Lower leg skin (tissue), 4 donors: ENCODE results near the gene STARD10. TPM values are rescaled to one million over a fixed set of nuclear protein-coding genes. Genes with fewer than 3 reads are reported as not detected.

ENCODE experiments used
- DNase-seq, 2 donors: peaks; one replicate each; pipeline ENCODE4 v3.0.0-alpha.2; 2019; ENCODE audit warnings: low spot score in 2 of 2
- H3K4me3 ChIP-seq: fragments of 200-600 bp; sonication (generic); 2 replicates; pipeline ENCODE4 v1.5.1; 2017; ENCODE audit warnings: mild to moderate bottlenecking, low read depth; ENCODE audit not compliant: poor library complexity, severe bottlenecking
- POLR2A ChIP-seq, 2 donors: fragments of 450-650 bp; IDR thresholded peaks; one replicate each; pipeline ENCODE4 v1.6.1; 2016 to 2017; ENCODE audit warnings: antibody characterized with exemption in 2 of 2, mild to moderate bottlenecking in 1 of 2, moderate library complexity in 1 of 2
- WGBS, 2 donors: methylation state at CpG; one replicate each; pipeline ENCODE4 v1.1.5; 2018; 5-methylcytosine and 5-hydroxymethylcytosine counted together
- intact Hi-C: fragments of 100-400 bp; cut with DNase I; formaldehyde crosslinking; loops from one replicate; pipeline ENCODE4 v1.15.0; 2023; ENCODE audit warnings: low total_unique reads
- total RNA-seq, 4 donors: library from RNA; depleted of rRNA; stranded (reverse); fragments of >200 nt; gene quantifications; one replicate each; pipeline ENCODE4 v1.1.0, GENCODE V29; 2016
- TF ChIP-seq, protein P1 (sequence below), 3 donors: fragments of 450-650 bp; IDR thresholded peaks; one replicate each; pipeline ENCODE4 v1.5.1; 2016; ENCODE audit warnings: antibody characterized with exemption in 3 of 3, mild to moderate bottlenecking in 3 of 3, moderate library complexity in 2 of 3

The STARD10 gene
- total RNA-seq, 4 donors from 2014 or later: 90.3 to 119 (median 110) TPM

DNA sequence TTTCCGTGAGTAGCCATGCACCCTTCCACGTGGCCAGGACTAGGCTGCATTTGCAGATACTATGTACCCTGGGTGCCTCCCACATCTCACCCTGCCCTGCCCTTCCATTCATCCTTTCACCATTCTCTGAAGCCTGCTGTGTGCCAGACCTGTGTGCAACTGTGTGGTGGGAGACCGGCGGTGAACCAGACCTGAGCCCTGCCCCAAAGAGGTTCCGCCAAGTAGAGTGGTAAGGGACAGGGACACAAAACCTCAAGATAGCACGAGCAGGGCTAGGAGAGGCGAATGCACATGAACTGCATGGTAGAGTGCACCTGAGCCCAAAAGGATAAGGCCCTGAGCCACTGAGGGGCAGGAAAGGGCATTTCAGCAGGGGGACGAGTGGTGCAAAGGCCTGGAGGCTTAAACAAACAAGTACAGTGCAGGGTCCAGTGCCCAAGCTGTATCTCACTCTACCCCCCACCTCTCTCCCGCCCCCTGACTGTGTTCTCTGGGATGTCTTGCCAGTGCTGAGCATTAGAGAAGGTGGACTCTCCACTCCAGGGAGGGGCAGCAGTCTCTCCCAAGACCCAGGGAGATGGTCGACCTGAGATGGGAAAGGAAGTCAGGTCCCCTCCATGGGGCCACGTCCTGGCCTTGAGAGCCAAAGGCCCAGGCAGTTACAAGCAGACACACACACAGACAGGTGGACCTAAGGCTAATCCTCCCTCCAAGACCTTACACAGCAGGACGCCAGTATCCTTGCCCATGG lies 27.5 kb downstream of the STARD10 start:
- no peak for DNase-seq
- TF ChIP-seq, protein P1, sequence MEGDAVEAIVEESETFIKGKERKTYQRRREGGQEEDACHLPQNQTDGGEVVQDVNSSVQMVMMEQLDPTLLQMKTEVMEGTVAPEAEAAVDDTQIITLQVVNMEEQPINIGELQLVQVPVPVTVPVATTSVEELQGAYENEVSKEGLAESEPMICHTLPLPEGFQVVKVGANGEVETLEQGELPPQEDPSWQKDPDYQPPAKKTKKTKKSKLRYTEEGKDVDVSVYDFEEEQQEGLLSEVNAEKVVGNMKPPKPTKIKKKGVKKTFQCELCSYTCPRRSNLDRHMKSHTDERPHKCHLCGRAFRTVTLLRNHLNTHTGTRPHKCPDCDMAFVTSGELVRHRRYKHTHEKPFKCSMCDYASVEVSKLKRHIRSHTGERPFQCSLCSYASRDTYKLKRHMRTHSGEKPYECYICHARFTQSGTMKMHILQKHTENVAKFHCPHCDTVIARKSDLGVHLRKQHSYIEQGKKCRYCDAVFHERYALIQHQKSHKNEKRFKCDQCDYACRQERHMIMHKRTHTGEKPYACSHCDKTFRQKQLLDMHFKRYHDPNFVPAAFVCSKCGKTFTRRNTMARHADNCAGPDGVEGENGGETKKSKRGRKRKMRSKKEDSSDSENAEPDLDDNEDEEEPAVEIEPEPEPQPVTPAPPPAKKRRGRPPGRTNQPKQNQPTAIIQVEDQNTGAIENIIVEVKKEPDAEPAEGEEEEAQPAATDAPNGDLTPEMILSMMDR (IDR thresholded peaks at IDR 0.05): no peak
- no peak for TF ChIP-seq POLR2A (IDR thresholded peaks at IDR 0.05)
- 79 to 84% methylated on average over 12 of the region's 12 CpGs for WGBS, 2 donors
- no peak overlapping the region for H3K4me3 ChIP-seq
- intact Hi-C loops: no loop called here

DNA sequence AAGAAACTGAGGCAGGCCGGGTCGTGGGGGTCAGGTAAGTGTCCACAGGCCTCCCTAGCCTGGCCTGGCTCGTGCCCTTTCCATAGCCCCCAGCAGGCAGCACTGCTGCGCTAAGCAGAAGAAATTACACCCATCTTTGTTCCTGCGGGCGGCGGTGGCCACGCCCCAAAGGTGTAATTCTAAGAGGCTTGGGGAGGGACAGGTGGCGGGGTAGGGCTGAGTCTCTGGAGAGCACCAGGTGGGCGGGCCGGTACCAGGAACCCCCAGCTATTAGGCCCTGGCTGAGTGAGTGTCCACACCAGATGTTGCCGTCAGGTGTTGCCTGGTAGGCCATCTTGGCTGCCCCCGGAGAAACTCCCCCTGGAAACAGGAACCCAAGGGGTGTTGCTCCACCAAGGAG lies 29.3 kb downstream of the STARD10 start:
- no peak for DNase-seq
- H3K4me3 ChIP-seq: no peak overlapping the region
- 79 to 84% methylated on average over 13 of the region's 13 CpGs for WGBS, 2 donors
- intact Hi-C loops: no loop called here
- TF ChIP-seq, protein P1 (IDR thresholded peaks at IDR 0.05): no peak
- no peak for TF ChIP-seq POLR2A (IDR thresholded peaks at IDR 0.05)

DNA sequence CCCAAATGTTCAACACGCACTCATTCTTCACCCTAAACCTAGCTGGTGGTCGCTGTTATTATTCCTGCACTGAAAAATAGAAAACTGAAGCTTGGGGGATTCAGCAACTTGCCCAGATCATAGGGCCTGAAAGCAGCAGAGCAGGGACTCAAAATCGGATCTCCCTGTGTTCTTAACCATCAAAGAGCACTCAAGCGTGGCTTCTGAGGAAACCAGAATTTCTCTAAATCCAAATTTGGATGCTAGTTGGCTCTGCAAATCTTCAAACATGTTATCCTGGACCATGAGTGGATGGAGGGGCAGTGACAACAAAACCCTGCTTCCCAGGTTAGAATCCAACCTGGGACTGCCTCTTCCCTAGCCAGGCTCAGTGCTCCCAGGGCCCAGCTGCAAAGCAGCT lies 30.0 kb downstream of the STARD10 start:
- intact Hi-C loops: no loop called here
- TF ChIP-seq, protein P1 (IDR thresholded peaks at IDR 0.05): no peak
- no peak for TF ChIP-seq POLR2A (IDR thresholded peaks at IDR 0.05)
- 90% methylated on average over 4 of the region's 4 CpGs for WGBS, 2 donors

DNA sequence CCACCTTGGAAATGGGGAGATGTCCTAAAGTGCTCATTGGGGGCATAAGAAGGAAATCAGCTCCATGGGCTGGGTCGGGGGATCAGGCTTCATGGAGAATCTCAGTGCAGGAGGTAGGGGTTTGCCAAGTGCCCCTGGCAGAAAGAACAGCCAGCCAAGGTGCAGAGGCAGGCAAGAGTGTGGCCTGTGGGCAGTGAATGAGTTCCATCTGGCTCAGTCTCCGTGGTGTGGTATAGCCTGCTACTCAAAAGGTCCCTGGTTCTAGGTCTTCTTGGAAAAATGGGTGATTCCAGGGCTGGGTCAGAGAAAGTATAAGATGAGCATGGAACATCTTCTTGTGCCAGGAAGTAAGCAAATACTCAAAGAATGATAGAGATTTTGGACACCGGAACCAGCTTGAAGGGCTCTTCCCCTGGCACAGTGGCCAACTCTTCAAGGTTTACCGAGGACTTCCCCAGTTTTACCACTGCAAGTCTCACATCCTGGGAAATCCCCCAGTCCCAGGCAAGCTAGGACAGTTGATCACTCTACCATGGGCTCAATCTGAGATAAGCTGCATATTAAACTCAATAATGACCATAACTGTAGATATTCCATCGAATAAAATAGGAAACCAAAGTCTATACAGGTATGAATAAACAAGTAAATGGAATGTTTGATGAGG lies 31.1 kb downstream of the STARD10 start:
- intact Hi-C loops: no loop called here
- no peak overlapping the region for H3K4me3 ChIP-seq
- TF ChIP-seq, protein P1 (IDR thresholded peaks at IDR 0.05): no peak
- TF ChIP-seq POLR2A (IDR thresholded peaks at IDR 0.05): no peak
- WGBS, 2 donors: 46 to 48% methylated on average over 5 of the region's 5 CpGs
- DNase-seq: no peak

More for the DNA sequence above, 30.0 kb downstream of the STARD10 start:
- no peak for DNase-seq
- H3K4me3 ChIP-seq: no peak overlapping the region

DNA sequence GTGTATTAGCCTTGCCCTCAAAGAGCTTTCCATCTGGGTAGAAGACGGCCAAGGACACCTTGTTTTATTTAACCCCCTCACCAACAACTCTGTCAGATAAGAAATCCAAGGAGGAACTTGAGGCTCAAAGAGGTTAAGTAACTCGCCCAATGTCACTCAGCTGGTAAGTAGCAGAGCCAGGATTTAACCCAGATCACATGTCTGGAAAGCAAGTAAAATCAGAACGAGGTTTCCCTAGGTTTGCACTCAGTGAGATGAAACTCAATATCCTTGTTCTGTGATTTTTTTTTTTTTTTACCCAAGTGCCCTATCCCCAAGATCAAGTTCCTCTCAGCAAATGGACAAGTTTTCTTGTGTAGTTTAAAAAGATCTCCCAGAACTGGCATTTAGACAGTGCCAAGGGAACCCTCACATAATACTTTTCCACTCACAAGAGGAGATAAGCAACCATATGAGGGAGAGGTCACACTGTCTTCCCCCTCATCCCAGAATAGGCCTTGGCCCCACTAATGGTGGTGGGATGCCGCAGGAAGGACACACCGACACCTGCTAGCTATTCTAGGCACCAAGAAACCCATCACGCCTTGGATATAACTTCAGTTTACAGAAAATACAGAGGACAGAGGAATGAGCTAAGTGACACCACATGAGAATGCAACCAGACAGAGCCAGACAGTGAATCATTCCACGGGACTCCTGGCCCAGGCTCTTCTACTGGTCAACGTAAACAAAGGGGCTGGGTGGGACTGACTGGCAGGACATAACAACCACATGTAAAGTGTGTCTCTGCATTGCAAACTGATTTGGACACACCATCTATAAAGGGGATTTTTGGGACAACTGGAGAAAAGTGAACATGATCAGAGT lies 33.1 kb downstream of the STARD10 start:
- H3K4me3 ChIP-seq: no peak overlapping the region
- WGBS, 2 donors: 78 to 79% methylated on average over 8 of the region's 8 CpGs
- no peak for DNase-seq
- TF ChIP-seq, protein P1 (IDR thresholded peaks at IDR 0.05): no peak
- TF ChIP-seq POLR2A (IDR thresholded peaks at IDR 0.05): no peak
- intact Hi-C loops: no loop called here
